Keratinocyte (primary cell): ENCODE results near the gene MICALL1. TPM values are rescaled to one million over a fixed set of nuclear protein-coding genes. Genes with fewer than 3 reads are reported as not detected.

Experiments
- DNase-seq: peaks from one replicate; pipeline ENCODE4 v3.0.0-alpha.2; 2011; ENCODE audit warnings: low read depth, missing footprints, low spot score
- FAIRE-seq: peaks from 2 replicates; lab custom pipeline; 2011; peaks lifted over from hg19 to GRCh38; lab: Jason Lieb, UNC
- H2AFZ ChIP-seq: 2 replicates; pipeline ENCODE4 v1.6.0; 2012; ENCODE audit warnings: low read length, control low read depth, inconsistent platforms; ENCODE audit not compliant: control insufficient read depth
- H3K27ac ChIP-seq: 2 replicates; pipeline ENCODE4 v1.5.1; 2011; ENCODE audit warnings: low read length; ENCODE audit not compliant: control insufficient read depth, insufficient read depth
- H3K27me3 ChIP-seq: 3 replicates; pipeline ENCODE4 v1.6.0; 2011; ENCODE audit warnings: low read length; ENCODE audit not compliant: control insufficient read depth, insufficient read depth; ENCODE audit errors: extremely low read depth
- H3K36me3 ChIP-seq, 2 experiments: 2 replicates in 1 of 2; 3 replicates in 1 of 2; pipeline ENCODE4 v1.5.1; 2011; ENCODE audit warnings: low read length in 2 of 2, mild to moderate bottlenecking in 1 of 2; ENCODE audit not compliant: control insufficient read depth in 2 of 2, insufficient read depth in 2 of 2; ENCODE audit errors: extremely low read depth in 1 of 2
- H3K4me1 ChIP-seq: 3 replicates; pipeline ENCODE4 v1.5.1; 2011; ENCODE audit warnings: low read length; ENCODE audit not compliant: control insufficient read depth, insufficient read depth; ENCODE audit errors: extremely low read depth
- H3K4me2 ChIP-seq: 3 replicates; pipeline ENCODE4 v1.6.0; 2011; ENCODE audit warnings: low read depth, low read length; ENCODE audit not compliant: control insufficient read depth, insufficient read depth; ENCODE audit errors: extremely low read depth
- H3K4me3 ChIP-seq, 3 experiments: fragments of 200-600 bp in 1 of 3; sonication (generic) in 1 of 3; 2 replicates in 2 of 3; 3 replicates in 1 of 3; pipeline ENCODE4 v1.5.1; 2011 to 2016; ENCODE audit warnings: low read length in 3 of 3, mild to moderate bottlenecking in 3 of 3, control low read depth in 2 of 3, inconsistent platforms in 1 of 3, low read depth in 1 of 3, mixed read lengths in 1 of 3, mixed run types in 1 of 3, moderate library complexity in 1 of 3; ENCODE audit not compliant: control insufficient read depth in 2 of 3, insufficient read depth in 2 of 3; ENCODE audit errors: extremely low read depth in 1 of 3
- H3K79me2 ChIP-seq: 2 replicates; pipeline ENCODE4 v1.6.0; 2012; ENCODE audit warnings: low read length; ENCODE audit not compliant: control insufficient read depth, insufficient read depth
- H3K9ac ChIP-seq: 3 replicates; pipeline ENCODE4 v1.6.0; 2011; ENCODE audit warnings: low read length; ENCODE audit not compliant: control insufficient read depth, insufficient read depth; ENCODE audit errors: extremely low read depth
- H3K9me1 ChIP-seq: 3 replicates; pipeline ENCODE4 v1.6.0; 2011; ENCODE audit warnings: low read length; ENCODE audit not compliant: control insufficient read depth, insufficient read depth; ENCODE audit errors: extremely low read depth
- H3K9me3 ChIP-seq: 2 replicates; pipeline ENCODE4 v1.5.1; 2012; ENCODE audit warnings: low read depth, low read length; ENCODE audit not compliant: control insufficient read depth
- H4K20me1 ChIP-seq: 3 replicates; pipeline ENCODE4 v1.6.0; 2011; ENCODE audit warnings: low read length; ENCODE audit not compliant: control insufficient read depth, insufficient read depth; ENCODE audit errors: extremely low read depth
- EZH2 ChIP-seq: IDR thresholded peaks from one replicate; pipeline ENCODE4 v1.6.1; 2012; ENCODE audit warnings: inconsistent platforms, mild to moderate bottlenecking, low read length, moderate library complexity
- dilution Hi-C: fragments of 300-500 bp; cut with MboI; formaldehyde crosslinking; loops from one replicate; pipeline ENCODE4 v1.7.0; 2020; ENCODE audit warnings: low sequenced_read_pairs; ENCODE audit not compliant: extremely low pct_ligation_motif_present
- polyA plus RNA-seq, 5 experiments: library from polyadenylated mRNA; depleted of rRNA in 3 of 5; stranded (reverse) in 3 of 5; stranded (forward) in 1 of 5; unstranded in 1 of 5; fragments of >200 nt; gene quantifications; 1 replicate in 1 of 5; 2 replicates in 3 of 5; 3 replicates in 1 of 5; pipeline versions ENCODE4 v1.2.1 to v1.2.3, GENCODE V29; 2011 to 2012; ENCODE audit warnings: missing spikeins in 2 of 5, low read depth in 1 of 5, low replicate concordance in 1 of 5
- TF ChIP-seq, protein P1 (sequence below), 3 experiments: IDR thresholded peaks in 1 of 3; conservative IDR thresholded peaks in 1 of 3; optimal IDR thresholded peaks in 1 of 3; 2 replicates in 2 of 3; 3 replicates in 1 of 3; pipeline versions ENCODE3 to v1.5.1; 2011; ENCODE audit warnings: low read length in 3 of 3, mild to moderate bottlenecking in 3 of 3, moderate library complexity in 2 of 3, control low read depth in 1 of 3, inconsistent platforms in 1 of 3; ENCODE audit not compliant: insufficient read depth in 2 of 3; ENCODE audit errors: extremely low read depth in 1 of 3

The MICALL1 gene
- polyA plus RNA-seq, 1 donor (not counting 4 experiments of a cell fraction or from before 2014, with no cell fraction given) = 42.8 TPM

DNA sequence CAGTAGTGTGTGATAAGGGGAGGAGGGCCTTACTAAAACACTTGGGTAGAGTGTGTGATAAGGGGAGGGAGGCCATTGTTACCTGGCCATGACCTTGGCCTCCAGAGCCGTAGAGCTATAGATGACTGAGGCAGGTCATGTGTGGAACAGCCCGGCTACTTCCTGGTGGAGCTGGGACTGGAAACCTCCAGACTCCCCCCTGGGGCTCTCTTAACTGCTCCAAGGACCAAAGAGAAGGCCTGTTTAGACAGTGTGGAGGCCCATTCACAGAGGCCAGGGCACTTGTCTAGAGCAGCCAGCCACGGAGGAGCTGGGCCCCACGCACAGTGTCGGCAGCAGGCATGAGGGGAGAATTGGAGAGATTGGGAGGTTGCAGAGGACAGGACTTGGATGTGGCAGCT lies 12.5 kb upstream of the MICALL1 start:
- TF ChIP-seq, protein P1, sequence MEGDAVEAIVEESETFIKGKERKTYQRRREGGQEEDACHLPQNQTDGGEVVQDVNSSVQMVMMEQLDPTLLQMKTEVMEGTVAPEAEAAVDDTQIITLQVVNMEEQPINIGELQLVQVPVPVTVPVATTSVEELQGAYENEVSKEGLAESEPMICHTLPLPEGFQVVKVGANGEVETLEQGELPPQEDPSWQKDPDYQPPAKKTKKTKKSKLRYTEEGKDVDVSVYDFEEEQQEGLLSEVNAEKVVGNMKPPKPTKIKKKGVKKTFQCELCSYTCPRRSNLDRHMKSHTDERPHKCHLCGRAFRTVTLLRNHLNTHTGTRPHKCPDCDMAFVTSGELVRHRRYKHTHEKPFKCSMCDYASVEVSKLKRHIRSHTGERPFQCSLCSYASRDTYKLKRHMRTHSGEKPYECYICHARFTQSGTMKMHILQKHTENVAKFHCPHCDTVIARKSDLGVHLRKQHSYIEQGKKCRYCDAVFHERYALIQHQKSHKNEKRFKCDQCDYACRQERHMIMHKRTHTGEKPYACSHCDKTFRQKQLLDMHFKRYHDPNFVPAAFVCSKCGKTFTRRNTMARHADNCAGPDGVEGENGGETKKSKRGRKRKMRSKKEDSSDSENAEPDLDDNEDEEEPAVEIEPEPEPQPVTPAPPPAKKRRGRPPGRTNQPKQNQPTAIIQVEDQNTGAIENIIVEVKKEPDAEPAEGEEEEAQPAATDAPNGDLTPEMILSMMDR (optimal IDR thresholded peaks at IDR 0.05 in 1 of 3, IDR thresholded peaks at IDR 0.05 in 1 of 3, conservative IDR thresholded peaks at IDR 0.05 in 1 of 3; ENCODE audit: extremely low read depth in 1 of 3, insufficient read depth in 2 of 3, low read length in 3 of 3) = no peak
- TF ChIP-seq EZH2 = no peak
- H3K27me3 ChIP-seq = no peaks in the 10 kb centered on the region
- peaks cover 52% of the 10 kb centered on the region for H3K4me1 ChIP-seq
- no peak for FAIRE-seq
- DNase-seq = no peak
- no peak overlapping the region for H3K4me3 ChIP-seq
- H2AFZ ChIP-seq = no peak overlapping the region
- H4K20me1 ChIP-seq = no peaks in the 10 kb centered on the region
- H3K9me3 ChIP-seq = no peaks in the 10 kb centered on the region
- no peaks in the 10 kb centered on the region for H3K79me2 ChIP-seq
- H3K36me3 ChIP-seq = peaks cover 9 to 20% of the 10 kb centered on the region in 2 experiments
- no peak overlapping the region for H3K9ac ChIP-seq
- no peaks in the 10 kb centered on the region for H3K9me1 ChIP-seq
- dilution Hi-C loops = no loop called here
- no peak overlapping the region for H3K4me2 ChIP-seq
- no peak overlapping the region for H3K27ac ChIP-seq

DNA sequence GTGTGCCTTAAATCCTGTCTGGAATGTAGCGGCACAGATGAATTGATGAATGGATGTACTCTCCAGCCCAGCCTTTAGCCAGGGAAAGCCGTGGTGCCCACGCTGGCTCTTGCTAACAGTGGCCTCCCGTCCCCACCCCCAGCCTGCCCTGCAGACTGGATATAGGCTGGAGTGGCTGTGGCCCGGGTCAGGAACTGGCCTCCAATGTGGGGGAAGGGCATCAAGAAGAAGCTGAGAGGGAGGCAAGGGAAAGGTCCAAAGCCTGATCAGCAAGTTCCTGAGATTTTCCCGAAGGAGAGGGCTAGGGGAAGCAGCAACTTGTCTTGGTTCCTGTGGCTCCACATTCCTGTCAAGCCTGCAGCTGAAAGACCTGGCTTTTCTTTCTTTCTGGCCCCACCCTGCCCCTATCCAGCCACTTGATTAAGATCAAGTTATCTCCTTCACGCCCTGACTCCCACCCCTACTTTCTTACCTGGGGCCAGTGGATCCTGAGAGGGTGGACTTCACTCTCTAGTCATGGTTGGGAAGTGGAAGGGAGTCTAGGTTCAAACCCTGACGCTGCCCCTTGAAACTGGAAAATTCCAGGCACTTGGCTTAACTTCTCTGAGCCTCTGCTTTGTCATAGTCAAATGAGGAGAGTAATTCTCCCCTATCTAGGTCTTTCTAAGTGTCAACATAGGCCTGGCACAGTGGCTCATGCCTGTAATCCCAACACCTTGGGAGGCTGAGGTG lies 11.0 kb upstream of the MICALL1 start:
- no peaks in the 10 kb centered on the region for H3K27me3 ChIP-seq
- H3K27ac ChIP-seq = peak overlapping the region; percentile 88
- H3K36me3 ChIP-seq = peaks cover 4 to 9% of the 10 kb centered on the region in 2 experiments
- DNase-seq (no peak), FAIRE-seq (peak; percentile 89)
- TF ChIP-seq, protein P1 (optimal IDR thresholded peaks at IDR 0.05 in 1 of 3, IDR thresholded peaks at IDR 0.05 in 1 of 3, conservative IDR thresholded peaks at IDR 0.05 in 1 of 3; ENCODE audit: extremely low read depth in 1 of 3, insufficient read depth in 2 of 3, low read length in 3 of 3) = no peak
- no peak for TF ChIP-seq EZH2
- no peaks in the 10 kb centered on the region for H3K79me2 ChIP-seq
- H4K20me1 ChIP-seq = no peaks in the 10 kb centered on the region
- H3K4me1 ChIP-seq = peaks cover 62% of the 10 kb centered on the region
- H2AFZ ChIP-seq = peak overlapping the region; percentile 16
- H3K4me3 ChIP-seq = peak overlapping the region in 2 of 3 experiments; percentile 24 to 48
- no peaks in the 10 kb centered on the region for H3K9me3 ChIP-seq
- no peaks in the 10 kb centered on the region for H3K9me1 ChIP-seq
- dilution Hi-C loops = no loop called here
- peak overlapping the region; percentile 80 for H3K4me2 ChIP-seq
- H3K9ac ChIP-seq = peak overlapping the region; percentile 68
